Measurements from ENCODE around the gene HIP1. TPM values are rescaled to one million over a fixed set of nuclear protein-coding genes. Genes with fewer than 3 reads are reported as not detected.

The HIP1 gene
- total RNA-seq, 1 experiment from 2014 or later, result 43.3 TPM

- DNase-seq (ENCODE audit: low read depth, low spot score) (no peak), ATAC-seq (no peak)
- H3K27ac ChIP-seq (ENCODE audit: low read length), result no peak overlapping the region
- no peaks in the 10 kb centered on the region for H3K27me3 ChIP-seq (ENCODE audit: control insufficient read depth, insufficient read depth, low read length)
- no peaks in the 10 kb centered on the region for H3K36me3 ChIP-seq (ENCODE audit: control insufficient read depth, insufficient read depth, low read length)
- intact Hi-C loops (cut with micrococcal nuclease; ENCODE audit: unreplicated experiment) (no loop called here), in situ Hi-C loops (cut with HindIII; ENCODE audit: low pct_unique_long_range_greater_than_20kb, low sequenced_read_pairs) (no loop called here)
- 0 out of 2 replicates have a peak, but pooled peaks cover 4% of the 10 kb centered on the region for H3K9me3 ChIP-seq (ENCODE audit: control insufficient read depth, insufficient read depth, low read depth, low read length)
- BruUV-seq (replicated peaks), result no TSS peak
- no peak overlapping the region for H3K4me3 ChIP-seq (ENCODE audit: low read depth in 2 of 2, low read length in 2 of 2)
- POLR2A ChIA-PET, result no interaction called here
- no peaks in the 10 kb centered on the region for H3K4me1 ChIP-seq (ENCODE audit: control insufficient read depth, insufficient read depth, low read length)
- CTCF ChIA-PET, result interaction anchor here (0.7 kb wide), 1 partner anchor 231 kb away, joined by 3 read pairs; no protein-coding TSS in a partner anchor
- TF ChIP-seq, protein P1, sequence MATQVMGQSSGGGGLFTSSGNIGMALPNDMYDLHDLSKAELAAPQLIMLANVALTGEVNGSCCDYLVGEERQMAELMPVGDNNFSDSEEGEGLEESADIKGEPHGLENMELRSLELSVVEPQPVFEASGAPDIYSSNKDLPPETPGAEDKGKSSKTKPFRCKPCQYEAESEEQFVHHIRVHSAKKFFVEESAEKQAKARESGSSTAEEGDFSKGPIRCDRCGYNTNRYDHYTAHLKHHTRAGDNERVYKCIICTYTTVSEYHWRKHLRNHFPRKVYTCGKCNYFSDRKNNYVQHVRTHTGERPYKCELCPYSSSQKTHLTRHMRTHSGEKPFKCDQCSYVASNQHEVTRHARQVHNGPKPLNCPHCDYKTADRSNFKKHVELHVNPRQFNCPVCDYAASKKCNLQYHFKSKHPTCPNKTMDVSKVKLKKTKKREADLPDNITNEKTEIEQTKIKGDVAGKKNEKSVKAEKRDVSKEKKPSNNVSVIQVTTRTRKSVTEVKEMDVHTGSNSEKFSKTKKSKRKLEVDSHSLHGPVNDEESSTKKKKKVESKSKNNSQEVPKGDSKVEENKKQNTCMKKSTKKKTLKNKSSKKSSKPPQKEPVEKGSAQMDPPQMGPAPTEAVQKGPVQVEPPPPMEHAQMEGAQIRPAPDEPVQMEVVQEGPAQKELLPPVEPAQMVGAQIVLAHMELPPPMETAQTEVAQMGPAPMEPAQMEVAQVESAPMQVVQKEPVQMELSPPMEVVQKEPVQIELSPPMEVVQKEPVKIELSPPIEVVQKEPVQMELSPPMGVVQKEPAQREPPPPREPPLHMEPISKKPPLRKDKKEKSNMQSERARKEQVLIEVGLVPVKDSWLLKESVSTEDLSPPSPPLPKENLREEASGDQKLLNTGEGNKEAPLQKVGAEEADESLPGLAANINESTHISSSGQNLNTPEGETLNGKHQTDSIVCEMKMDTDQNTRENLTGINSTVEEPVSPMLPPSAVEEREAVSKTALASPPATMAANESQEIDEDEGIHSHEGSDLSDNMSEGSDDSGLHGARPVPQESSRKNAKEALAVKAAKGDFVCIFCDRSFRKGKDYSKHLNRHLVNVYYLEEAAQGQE (IDR thresholded peaks at IDR 0.05; ENCODE audit: insufficient read depth in 1 of 2, low read depth in 2 of 2, low read length in 1 of 2), result no peak
- TF ChIP-seq POLR2AphosphoS5 (IDR thresholded peaks at IDR 0.05; ENCODE audit: low read depth, low read length) (no peak), CTCF (IDR thresholded peaks at IDR 0.05) (no peak), SIN3A (IDR thresholded peaks at IDR 0.05; ENCODE audit: borderline replicate concordance, insufficient read depth, low read depth, low read length) (no peak), TCF7L2 (IDR thresholded peaks at IDR 0.05; ENCODE audit: low read depth, low read length) (no peak)
These were observed 108.2 kb downstream of the HIP1 start for GRCh38 chr7:75630549-75630948.

DNA sequence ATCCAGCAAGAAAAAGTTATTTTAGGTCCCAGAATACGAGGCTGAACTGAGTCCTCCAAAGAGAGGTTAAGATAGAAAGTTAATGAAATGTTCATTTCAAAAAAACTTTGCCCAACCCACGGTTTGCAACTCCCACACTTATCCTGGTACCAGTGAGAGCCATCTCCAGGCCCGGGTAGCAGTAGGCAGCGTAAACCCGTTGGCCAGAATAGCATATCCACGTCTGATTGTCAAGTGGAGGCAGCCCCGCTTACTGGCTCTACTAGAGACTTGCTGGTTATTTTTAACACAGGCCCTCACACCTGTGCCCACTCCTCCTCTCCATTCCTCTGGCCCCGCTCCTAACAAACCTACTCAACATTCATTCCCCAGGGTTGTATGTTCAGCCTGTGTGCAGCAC lies 109.7 kb downstream of the HIP1 start:
- DNase-seq (ENCODE audit: low read depth, low spot score) (no peak), ATAC-seq (no peak)
- POLR2A ChIA-PET, result no interaction called here
- Histone ChIP-seq H3K9me3 (ENCODE audit: control insufficient read depth, insufficient read depth, low read depth, low read length) (0 out of 2 replicates have a peak, but pooled peaks cover 4% of the 10 kb centered on the region), H3K4me3 (ENCODE audit: low read depth in 2 of 2, low read length in 2 of 2) (no peak overlapping the region), H3K27me3 (ENCODE audit: control insufficient read depth, insufficient read depth, low read length) (no peaks in the 10 kb centered on the region), H3K4me1 (ENCODE audit: control insufficient read depth, insufficient read depth, low read length) (no peaks in the 10 kb centered on the region), H3K36me3 (ENCODE audit: control insufficient read depth, insufficient read depth, low read length) (no peaks in the 10 kb centered on the region), H3K27ac (ENCODE audit: low read length) (no peak overlapping the region)
- in situ Hi-C loops (cut with HindIII; ENCODE audit: low pct_unique_long_range_greater_than_20kb, low sequenced_read_pairs), result no loop called here
- CTCF ChIA-PET, result no interaction called here
- intact Hi-C loops (cut with micrococcal nuclease; ENCODE audit: unreplicated experiment), result no loop called here
- TF ChIP-seq, protein P1 (IDR thresholded peaks at IDR 0.05; ENCODE audit: insufficient read depth in 1 of 2, low read depth in 2 of 2, low read length in 1 of 2), result no peak
- no peak for TF ChIP-seq SIN3A (IDR thresholded peaks at IDR 0.05; ENCODE audit: borderline replicate concordance, insufficient read depth, low read depth, low read length)
- no peak for TF ChIP-seq TCF7L2 (IDR thresholded peaks at IDR 0.05; ENCODE audit: low read depth, low read length)
- TF ChIP-seq CTCF (IDR thresholded peaks at IDR 0.05), result no peak
- no TSS peak for BruUV-seq (replicated peaks)
